Hepatocyte (in vitro differentiated cells): Measurements from ENCODE around the gene BARHL1. TPM values are rescaled to one million over a fixed set of nuclear protein-coding genes. Genes with fewer than 3 reads are reported as not detected.

Experiments used
- DNase-seq: peaks from one replicate; pipeline ENCODE4 v3.0.0-alpha.2; 2016; ENCODE audit warnings: low spot score
- H2AFZ ChIP-seq: fragments of 200-600 bp; sonication (generic); 2 replicates; pipeline ENCODE4 v1.6.0; 2016; ENCODE audit warnings: antibody characterized with exemption, mild to moderate bottlenecking
- H3K27ac ChIP-seq: fragments of 200-600 bp; sonication (generic); 2 replicates; pipeline ENCODE4 v1.5.1; 2016; ENCODE audit warnings: mild to moderate bottlenecking
- H3K27me3 ChIP-seq: fragments of 200-600 bp; sonication (generic); 2 replicates; pipeline ENCODE4 v1.6.1; 2016
- H3K36me3 ChIP-seq: fragments of 200-600 bp; sonication (generic); replicated peaks from 2 replicates; pipeline ENCODE4 v1.5.1; 2016; ENCODE audit warnings: low read depth; ENCODE audit not compliant: insufficient read depth
- H3K4me1 ChIP-seq: fragments of 200-600 bp; sonication (generic); 2 replicates; pipeline ENCODE4 v1.5.1; 2016; ENCODE audit warnings: mild to moderate bottlenecking, moderate library complexity; ENCODE audit not compliant: insufficient read depth
- H3K4me2 ChIP-seq: fragments of 200-600 bp; sonication (generic); 2 replicates; pipeline ENCODE4 v1.6.0; 2016
- H3K4me3 ChIP-seq: fragments of 200-600 bp; sonication (generic); 2 replicates; pipeline ENCODE4 v1.5.1; 2016; ENCODE audit warnings: mild to moderate bottlenecking
- H3K79me2 ChIP-seq: fragments of 200-600 bp; sonication (generic); 2 replicates; pipeline ENCODE4 v1.6.0; 2017; ENCODE audit warnings: mild to moderate bottlenecking
- H3K9me2 ChIP-seq: fragments of 200-600 bp; sonication (generic); replicated peaks from 2 replicates; pipeline ENCODE4 v1.6.0; 2017; ENCODE audit warnings: mild to moderate bottlenecking; ENCODE audit not compliant: insufficient read depth
- H3K9me3 ChIP-seq: fragments of 200-600 bp; sonication (generic); 2 replicates; pipeline ENCODE4 v1.5.1; 2016; ENCODE audit warnings: low read depth, mild to moderate bottlenecking
- H4K20me1 ChIP-seq: fragments of 200-600 bp; sonication (generic); 2 replicates; pipeline ENCODE4 v1.6.0; 2016; ENCODE audit warnings: mild to moderate bottlenecking; ENCODE audit not compliant: insufficient read depth, poor library complexity, severe bottlenecking
- EZH2 ChIP-seq: fragments of 200-600 bp; sonication (generic); IDR thresholded peaks from 2 replicates; pipeline ENCODE4 v1.6.1; 2016; ENCODE audit warnings: antibody characterized with exemption, mild to moderate bottlenecking, borderline replicate concordance
- EZH2phosphoT487 ChIP-seq: fragments of 200-600 bp; sonication (generic); IDR thresholded peaks from one replicate; pipeline ENCODE4 v1.6.1; 2018; ENCODE audit warnings: antibody characterized with exemption, mild to moderate bottlenecking, low read depth, moderate library complexity; ENCODE audit not compliant: unreplicated experiment, severe bottlenecking
- WGBS: methylation state at CpG from one replicate; pipeline ENCODE4 v1.1.6; 2016; ENCODE audit warnings: low lambda C conversion rate; ENCODE audit errors: missing lambda C conversion rate; 5-methylcytosine and 5-hydroxymethylcytosine counted together
- polyA plus RNA-seq: library from polyadenylated mRNA; unstranded; fragments of >200 nt; fragmentation: Nextera tagmentation; extraction: Ambion mirVana; gene quantifications from 2 replicates; pipeline ENCODE4 v1.2.1, GENCODE V29; 2016
- total RNA-seq: library from RNA; depleted of rRNA; stranded (reverse); fragments of >200 nt; gene quantifications from 2 replicates; pipeline ENCODE4 v1.2.3, GENCODE V29; 2014
- TF ChIP-seq, protein P1 (sequence below): fragments of 200-600 bp; sonication (generic); IDR thresholded peaks from 2 replicates; pipeline ENCODE4 v1.5.1; 2016; ENCODE audit warnings: antibody characterized with exemption, mild to moderate bottlenecking; ENCODE audit not compliant: poor library complexity

The BARHL1 gene
- total and polyA plus RNA-seq, 2 experiments from 2014 or later, result not detected

DNA sequence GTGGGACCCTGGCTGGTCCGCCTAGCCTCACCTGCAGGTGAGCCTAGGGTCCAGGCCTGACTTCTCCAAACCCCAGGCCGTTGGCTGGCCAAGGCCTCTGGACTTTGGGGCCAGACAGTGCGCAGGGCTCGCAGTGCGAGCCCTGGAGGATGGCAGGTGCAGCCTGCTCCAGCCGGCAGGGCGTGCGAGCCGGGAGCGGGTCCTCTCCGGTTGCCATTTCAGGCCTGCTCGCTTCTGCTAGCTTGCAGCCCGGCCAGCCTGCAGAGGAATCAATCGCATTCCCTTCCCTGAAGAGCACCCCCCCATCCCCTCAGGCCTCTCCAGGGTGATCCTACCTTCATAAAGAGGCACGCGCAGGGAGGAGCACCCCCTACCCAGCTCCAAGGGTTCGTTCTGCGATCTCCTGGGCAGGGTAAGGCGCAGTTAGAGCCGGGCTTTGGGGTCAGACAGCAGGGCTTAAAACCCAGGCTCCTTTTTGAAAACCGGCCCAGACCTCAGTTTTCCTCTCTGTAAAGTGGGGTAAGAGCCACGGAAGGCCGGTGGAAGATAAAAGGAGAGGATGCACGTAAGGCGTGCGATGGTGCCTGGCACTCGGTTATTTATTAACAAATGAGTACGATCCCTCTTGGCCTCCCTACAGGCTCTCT, 6.2 kb downstream of the BARHL1 start:
- no peaks in the 10 kb centered on the region for H3K9me3 ChIP-seq
- no peak overlapping the region for H3K4me3 ChIP-seq
- DNase-seq, result no peak
- H3K79me2 ChIP-seq, result no peaks in the 10 kb centered on the region
- peaks cover 8% of the 10 kb centered on the region for H3K4me1 ChIP-seq
- WGBS, result 13% methylated on average over 27 of the region's 28 CpGs
- TF ChIP-seq EZH2 (no peak), EZH2phosphoT487 (peak; percentile 34)
- TF ChIP-seq, protein P1, sequence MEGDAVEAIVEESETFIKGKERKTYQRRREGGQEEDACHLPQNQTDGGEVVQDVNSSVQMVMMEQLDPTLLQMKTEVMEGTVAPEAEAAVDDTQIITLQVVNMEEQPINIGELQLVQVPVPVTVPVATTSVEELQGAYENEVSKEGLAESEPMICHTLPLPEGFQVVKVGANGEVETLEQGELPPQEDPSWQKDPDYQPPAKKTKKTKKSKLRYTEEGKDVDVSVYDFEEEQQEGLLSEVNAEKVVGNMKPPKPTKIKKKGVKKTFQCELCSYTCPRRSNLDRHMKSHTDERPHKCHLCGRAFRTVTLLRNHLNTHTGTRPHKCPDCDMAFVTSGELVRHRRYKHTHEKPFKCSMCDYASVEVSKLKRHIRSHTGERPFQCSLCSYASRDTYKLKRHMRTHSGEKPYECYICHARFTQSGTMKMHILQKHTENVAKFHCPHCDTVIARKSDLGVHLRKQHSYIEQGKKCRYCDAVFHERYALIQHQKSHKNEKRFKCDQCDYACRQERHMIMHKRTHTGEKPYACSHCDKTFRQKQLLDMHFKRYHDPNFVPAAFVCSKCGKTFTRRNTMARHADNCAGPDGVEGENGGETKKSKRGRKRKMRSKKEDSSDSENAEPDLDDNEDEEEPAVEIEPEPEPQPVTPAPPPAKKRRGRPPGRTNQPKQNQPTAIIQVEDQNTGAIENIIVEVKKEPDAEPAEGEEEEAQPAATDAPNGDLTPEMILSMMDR, result no peak
- no peak overlapping the region for H2AFZ ChIP-seq
- peaks cover 99% of the 10 kb centered on the region for H3K27me3 ChIP-seq
- no peak overlapping the region for H3K4me2 ChIP-seq
- peaks cover 3% of the 10 kb centered on the region for H4K20me1 ChIP-seq
- no peaks in the 10 kb centered on the region for H3K36me3 ChIP-seq
- no peaks in the 10 kb centered on the region for H3K9me2 ChIP-seq
- no peak overlapping the region for H3K27ac ChIP-seq

DNA sequence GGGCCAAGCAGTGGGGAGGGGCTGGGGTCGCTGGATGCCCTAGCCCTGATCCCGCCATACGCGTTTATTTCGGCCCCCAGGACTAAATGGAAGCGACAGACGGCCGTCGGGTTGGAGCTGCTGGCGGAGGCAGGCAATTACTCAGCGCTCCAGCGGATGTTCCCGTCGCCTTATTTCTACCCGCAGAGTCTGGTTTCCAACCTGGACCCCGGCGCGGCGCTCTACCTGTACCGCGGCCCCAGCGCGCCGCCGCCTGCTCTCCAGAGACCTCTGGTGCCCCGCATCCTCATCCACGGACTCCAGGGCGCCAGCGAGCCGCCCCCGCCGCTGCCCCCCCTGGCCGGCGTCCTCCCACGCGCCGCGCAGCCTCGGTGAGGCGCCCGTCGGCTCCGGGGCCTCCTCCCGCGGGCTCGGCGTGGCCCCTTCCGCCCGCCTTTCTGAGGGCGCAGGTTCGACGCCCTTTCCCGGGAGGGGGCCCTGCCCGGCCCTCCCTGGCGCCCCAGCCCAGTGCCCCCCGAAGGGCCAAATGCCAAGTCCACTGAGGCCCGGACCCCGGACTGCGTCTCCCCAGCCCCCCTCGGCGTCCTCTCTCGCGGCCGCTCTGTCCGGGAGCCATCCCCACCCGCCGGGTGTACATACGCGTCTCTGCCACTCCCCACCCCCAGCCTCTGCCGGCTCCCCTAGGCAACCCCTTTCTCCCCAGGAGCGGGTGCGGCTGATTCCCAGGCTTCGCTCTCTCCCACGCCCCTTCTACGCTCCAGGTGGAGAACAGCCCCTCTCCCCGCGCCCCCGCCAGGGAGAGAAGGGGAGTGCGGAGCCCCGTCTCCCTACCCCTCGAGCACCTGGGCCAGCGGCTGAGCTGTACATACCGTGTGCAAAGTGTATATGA, 7.0 kb downstream of the BARHL1 start:
- Histone ChIP-seq H3K79me2 (no peaks in the 10 kb centered on the region), H2AFZ (no peak overlapping the region), H4K20me1 (peaks cover 3% of the 10 kb centered on the region), H3K4me1 (peaks cover 8% of the 10 kb centered on the region), H3K9me3 (no peaks in the 10 kb centered on the region), H3K36me3 (no peaks in the 10 kb centered on the region), H3K27ac (no peak overlapping the region), H3K4me3 (no peak overlapping the region), H3K9me2 (no peaks in the 10 kb centered on the region), H3K4me2 (peak overlapping the region; percentile 65), H3K27me3 (peaks cover 96% of the 10 kb centered on the region)
- no peak for DNase-seq
- peak; percentile 83 for TF ChIP-seq EZH2
- TF ChIP-seq, protein P1, result no peak
- WGBS, result 3% methylated on average over 33 of the region's 83 CpGs

DNA sequence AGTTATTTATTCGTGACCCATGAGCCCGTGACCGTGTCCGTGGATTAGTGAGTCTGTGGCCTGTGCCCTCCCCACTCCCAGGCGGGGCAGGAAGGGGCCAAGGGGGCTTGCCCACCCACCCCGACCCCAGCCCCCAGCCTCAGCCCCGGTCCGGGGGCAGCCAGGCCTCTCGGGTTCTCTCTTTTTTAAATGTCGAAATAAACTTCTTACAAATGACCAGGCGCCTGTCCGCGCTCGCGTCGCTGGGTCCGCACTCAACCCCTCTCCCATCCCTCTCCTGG, 7.6 kb downstream of the BARHL1 start:
- Histone ChIP-seq H3K79me2 (no peaks in the 10 kb centered on the region), H3K9me2 (no peaks in the 10 kb centered on the region), H3K4me2 (peak overlapping the region; percentile 65), H3K27ac (no peak overlapping the region), H4K20me1 (peaks cover 3% of the 10 kb centered on the region), H3K4me3 (no peak overlapping the region), H3K36me3 (no peaks in the 10 kb centered on the region), H3K9me3 (no peaks in the 10 kb centered on the region), H3K27me3 (peaks cover 90% of the 10 kb centered on the region), H3K4me1 (peaks cover 8% of the 10 kb centered on the region), H2AFZ (no peak overlapping the region)
- DNase-seq, result no peak
- TF ChIP-seq, protein P1, result no peak
- TF ChIP-seq EZH2phosphoT487 (no peak), EZH2 (no peak)
- 7% methylated on average over 13 of the region's 17 CpGs for WGBS
